HUES64 (cell line): Measurements from ENCODE around the gene JAK3.
A peak's percentile ranks its signal among the peaks of the same experiment; 100 is the strongest.

Source experiments
- H3K27ac ChIP-seq: 2 replicates; pipeline ENCODE4 v1.7.0; 2013; ENCODE audit warnings: low read depth, low read length, inconsistent platforms
- H3K27me3 ChIP-seq: 2 replicates; pipeline ENCODE4 v1.6.1; 2013; ENCODE audit warnings: mild to moderate bottlenecking, low read length; ENCODE audit not compliant: insufficient read depth
- H3K36me3 ChIP-seq: 2 replicates; pipeline ENCODE4 v1.6.1; 2013; ENCODE audit warnings: mild to moderate bottlenecking, low read length; ENCODE audit not compliant: insufficient read depth
- H3K4me1 ChIP-seq: 2 replicates; pipeline ENCODE4 v1.6.1; 2013; ENCODE audit warnings: mild to moderate bottlenecking, low read length, moderate library complexity; ENCODE audit not compliant: insufficient read depth
- H3K4me3 ChIP-seq: 2 replicates; pipeline ENCODE4 v1.5.1; 2013; ENCODE audit warnings: mild to moderate bottlenecking, low read length, moderate library complexity
- H3K9ac ChIP-seq: 2 replicates; pipeline ENCODE4 v1.6.1; 2013; ENCODE audit warnings: mild to moderate bottlenecking, low read depth, low read length
- H3K9me3 ChIP-seq: 2 replicates; pipeline ENCODE4 v1.6.1; 2013; ENCODE audit warnings: low read depth, low read length; ENCODE audit not compliant: insufficient read depth
- WGBS: fragments of 150-250, 120-280 bp; methylation state at CpG from one replicate; pipeline ENCODE4 v1.1.7; 2013; ENCODE audit warnings: missing lambda C conversion rate; 5-methylcytosine and 5-hydroxymethylcytosine counted together

Gene JAK3

GRCh38 chr19:17846146-17846545, 1.6 kb downstream of the JAK3 start:
- Histone ChIP-seq H3K4me3 (no peak overlapping the region), H3K36me3 (no peaks in the 10 kb centered on the region), H3K27me3 (peaks cover 19% of the 10 kb centered on the region), H3K27ac (no peak overlapping the region), H3K9ac (no peak overlapping the region), H3K4me1 (0 out of 2 replicates have a peak, but pooled peaks cover 2% of the 10 kb centered on the region), H3K9me3 (no peaks in the 10 kb centered on the region)
- 92% methylated on average over 8 of the region's 8 CpGs for WGBS

GRCh38 chr19:17843908-17844490, 3.8 kb downstream of the JAK3 start:
- Histone ChIP-seq H3K9me3 (no peaks in the 10 kb centered on the region), H3K9ac (no peak overlapping the region), H3K4me3 (no peak overlapping the region), H3K27me3 (peaks cover 26% of the 10 kb centered on the region), H3K4me1 (0 out of 2 replicates have a peak, but pooled peaks cover 2% of the 10 kb centered on the region), H3K27ac (no peak overlapping the region), H3K36me3 (no peaks in the 10 kb centered on the region)
- 84% methylated on average over 14 of the region's 14 CpGs for WGBS

- Histone ChIP-seq H3K9me3 (no peaks in the 10 kb centered on the region), H3K9ac (no peak overlapping the region), H3K27ac (no peak overlapping the region), H3K4me3 (no peak overlapping the region), H3K4me1 (0 out of 2 replicates have a peak, but pooled peaks cover 2% of the 10 kb centered on the region), H3K27me3 (peaks cover 26% of the 10 kb centered on the region), H3K36me3 (no peaks in the 10 kb centered on the region)
- WGBS = 91% methylated on average over 9 of the region's 9 CpGs
Observed at GRCh38 chr19:17843292-17843827, 4.4 kb downstream of the JAK3 start.

- H3K9me3 ChIP-seq = no peaks in the 10 kb centered on the region
- H3K9ac ChIP-seq = peak overlapping the region; percentile 74
- no peak overlapping the region for H3K27ac ChIP-seq
- 72% methylated on average over 20 of the region's 20 CpGs for WGBS
- H3K4me1 ChIP-seq = 0 out of 2 replicates have a peak, but pooled peaks cover 2% of the 10 kb centered on the region
- H3K4me3 ChIP-seq = peak overlapping the region; percentile 60
- H3K36me3 ChIP-seq = no peaks in the 10 kb centered on the region
- peaks cover 20% of the 10 kb centered on the region for H3K27me3 ChIP-seq
Observed at GRCh38 chr19:17842663-17843291, 5.0 kb downstream of the JAK3 start.

- H3K4me1 ChIP-seq = no peaks in the 10 kb centered on the region
- peak overlapping the region; percentile 61 for H3K4me3 ChIP-seq
- 2% methylated on average over 56 of the region's 56 CpGs for WGBS
- no peaks in the 10 kb centered on the region for H3K36me3 ChIP-seq
- peaks cover 20% of the 10 kb centered on the region for H3K27me3 ChIP-seq
- no peaks in the 10 kb centered on the region for H3K9me3 ChIP-seq
- no peak overlapping the region for H3K27ac ChIP-seq
- peak overlapping the region; percentile 74 for H3K9ac ChIP-seq
Observed at GRCh38 chr19:17841810-17842662, 5.7 kb downstream of the JAK3 start.

GRCh38 chr19:17841371-17841809, 6.4 kb downstream of the JAK3 start:
- Histone ChIP-seq H3K27ac (no peak overlapping the region), H3K9me3 (no peaks in the 10 kb centered on the region), H3K4me3 (peak overlapping the region; percentile 61), H3K27me3 (peaks cover 20% of the 10 kb centered on the region), H3K36me3 (no peaks in the 10 kb centered on the region), H3K9ac (no peak overlapping the region), H3K4me1 (no peaks in the 10 kb centered on the region)
- WGBS = 6% methylated on average over 30 of the region's 30 CpGs

GRCh38 chr19:17840019-17840418, 7.8 kb downstream of the JAK3 start:
- Histone ChIP-seq H3K9me3 (no peaks in the 10 kb centered on the region), H3K4me1 (peaks cover under 1% of the 10 kb centered on the region; the same call in 1 of the 2 replicates), H3K27me3 (peaks cover 20% of the 10 kb centered on the region), H3K27ac (no peak overlapping the region), H3K36me3 (no peaks in the 10 kb centered on the region), H3K4me3 (no peak overlapping the region), H3K9ac (no peak overlapping the region)
- 90% methylated on average over 6 of the region's 6 CpGs for WGBS

GRCh38 chr19:17837972-17838371, 9.8 kb downstream of the JAK3 start:
- no peak overlapping the region for H3K4me3 ChIP-seq
- no peaks in the 10 kb centered on the region for H3K9me3 ChIP-seq
- 96% methylated on average over 7 of the region's 7 CpGs for WGBS
- no peak overlapping the region for H3K9ac ChIP-seq
- peaks cover 5% of the 10 kb centered on the region for H3K4me1 ChIP-seq
- H3K27ac ChIP-seq = no peak overlapping the region
- peaks cover 16% of the 10 kb centered on the region for H3K27me3 ChIP-seq
- no peaks in the 10 kb centered on the region for H3K36me3 ChIP-seq

GRCh38 chr19:17836530-17836929, 11.3 kb downstream of the JAK3 start:
- Histone ChIP-seq H3K27me3 (peaks cover 12% of the 10 kb centered on the region; the same call in 1 of the 2 replicates), H3K9ac (no peak overlapping the region), H3K36me3 (no peaks in the 10 kb centered on the region), H3K4me3 (no peak overlapping the region), H3K9me3 (no peaks in the 10 kb centered on the region), H3K4me1 (peaks cover 5% of the 10 kb centered on the region), H3K27ac (no peak overlapping the region)
- WGBS = 80% methylated on average over 4 of the region's 4 CpGs

GRCh38 chr19:17835182-17836006, 12.4 kb downstream of the JAK3 start:
- WGBS = 70% methylated on average over 7 of the region's 8 CpGs
- H3K27me3 ChIP-seq = peaks cover 6% of the 10 kb centered on the region; the same call in 1 of the 2 replicates
- H3K4me1 ChIP-seq = peaks cover 5% of the 10 kb centered on the region

More at GRCh38 chr19:17835182-17836006, 12.4 kb downstream of the JAK3 start:
- Histone ChIP-seq H3K9ac (no peak overlapping the region), H3K9me3 (no peaks in the 10 kb centered on the region), H3K36me3 (no peaks in the 10 kb centered on the region), H3K27ac (no peak overlapping the region), H3K4me3 (no peak overlapping the region)
